ENCODE data around the gene FSTL5.

FSTL5 gene

GRCh38 chr4:161382655-161383054 is 781.1 kb downstream of the FSTL5 start:
- Histone ChIP-seq H3K4me3 (no peak overlapping the region), H3K27ac (no peak overlapping the region), H3K9me3 (ENCODE audit: low read depth, low read length) (no peaks in the 10 kb centered on the region), H3K36me3 (ENCODE audit: insufficient read depth, low read length) (no peaks in the 10 kb centered on the region), H3K9ac (ENCODE audit: insufficient read length) (no peak overlapping the region)
- DNase-seq (ENCODE audit: low read depth, low spot score) = no peak
- TF ChIP-seq POLR2AphosphoS5 (IDR thresholded peaks at IDR 0.05; ENCODE audit: borderline replicate concordance, low read depth, low read length) (no peak), FOXP2 (optimal IDR thresholded peaks at IDR 0.05; ENCODE audit: control extremely low read depth, extremely low read length, insufficient read depth) (no peak), EZH2 (IDR thresholded peaks at IDR 0.05) (no peak)

- TF ChIP-seq EZH2 (IDR thresholded peaks at IDR 0.05) (no peak), FOXP2 (optimal IDR thresholded peaks at IDR 0.05; ENCODE audit: control extremely low read depth, extremely low read length, insufficient read depth) (no peak), POLR2AphosphoS5 (IDR thresholded peaks at IDR 0.05; ENCODE audit: borderline replicate concordance, low read depth, low read length) (no peak)
These were observed 787.5 kb downstream of the FSTL5 start for GRCh38 chr4:161376275-161376674.

GRCh38 chr4:161364681-161365080 is 799.1 kb downstream of the FSTL5 start:
- no peak overlapping the region for H3K4me3 ChIP-seq
- H3K9ac ChIP-seq (ENCODE audit: insufficient read length) = no peak overlapping the region
- no peak for TF ChIP-seq FOXP2 (optimal IDR thresholded peaks at IDR 0.05; ENCODE audit: control extremely low read depth, extremely low read length, insufficient read depth)
- TF ChIP-seq POLR2AphosphoS5 (IDR thresholded peaks at IDR 0.05; ENCODE audit: borderline replicate concordance, low read depth, low read length) = no peak
- H3K9me3 ChIP-seq (ENCODE audit: low read depth, low read length) = no peaks in the 10 kb centered on the region
- H3K27ac ChIP-seq = no peak overlapping the region
- no peaks in the 10 kb centered on the region for H3K36me3 ChIP-seq (ENCODE audit: insufficient read depth, low read length)
- DNase-seq (ENCODE audit: low read depth, low spot score) = no peak

More at GRCh38 chr4:161376275-161376674, 787.5 kb downstream of the FSTL5 start:
- H3K9ac ChIP-seq (ENCODE audit: insufficient read length) = no peak overlapping the region
- H3K36me3 ChIP-seq (ENCODE audit: insufficient read depth, low read length) = no peaks in the 10 kb centered on the region
- H3K4me3 ChIP-seq = no peak overlapping the region
- H3K27ac ChIP-seq = no peak overlapping the region
- DNase-seq (ENCODE audit: low read depth, low spot score) = no peak
- no peaks in the 10 kb centered on the region for H3K9me3 ChIP-seq (ENCODE audit: low read depth, low read length)

GRCh38 chr4:161360982-161361381 is 802.8 kb downstream of the FSTL5 start:
- Histone ChIP-seq H3K9ac (ENCODE audit: insufficient read length) (no peak overlapping the region), H3K27ac (no peak overlapping the region), H3K36me3 (ENCODE audit: insufficient read depth, low read length) (no peaks in the 10 kb centered on the region), H3K9me3 (ENCODE audit: low read depth, low read length) (no peaks in the 10 kb centered on the region), H3K4me3 (no peak overlapping the region)
- no peak for DNase-seq (ENCODE audit: low read depth, low spot score)
- no peak for TF ChIP-seq FOXP2 (optimal IDR thresholded peaks at IDR 0.05; ENCODE audit: control extremely low read depth, extremely low read length, insufficient read depth)
- TF ChIP-seq EZH2 (IDR thresholded peaks at IDR 0.05) = no peak
- no peak for TF ChIP-seq POLR2AphosphoS5 (IDR thresholded peaks at IDR 0.05; ENCODE audit: borderline replicate concordance, low read depth, low read length)

GRCh38 chr4:161359491-161359890 is 804.3 kb downstream of the FSTL5 start:
- no peaks in the 10 kb centered on the region for H3K36me3 ChIP-seq (ENCODE audit: insufficient read depth, low read length)
- DNase-seq (ENCODE audit: low read depth, low spot score) = no peak
- H3K9ac ChIP-seq (ENCODE audit: insufficient read length) = no peak overlapping the region
- TF ChIP-seq FOXP2 (optimal IDR thresholded peaks at IDR 0.05; ENCODE audit: control extremely low read depth, extremely low read length, insufficient read depth) = no peak
- no peak for TF ChIP-seq EZH2 (IDR thresholded peaks at IDR 0.05)
- TF ChIP-seq POLR2AphosphoS5 (IDR thresholded peaks at IDR 0.05; ENCODE audit: borderline replicate concordance, low read depth, low read length) = no peak
- no peak overlapping the region for H3K27ac ChIP-seq
- H3K9me3 ChIP-seq (ENCODE audit: low read depth, low read length) = no peaks in the 10 kb centered on the region
- H3K4me3 ChIP-seq = no peak overlapping the region

GRCh38 chr4:161356351-161356750 is 807.4 kb downstream of the FSTL5 start:
- no peaks in the 10 kb centered on the region for H3K9me3 ChIP-seq (ENCODE audit: low read depth, low read length)
- no peak for DNase-seq (ENCODE audit: low read depth, low spot score)
- no peak overlapping the region for H3K27ac ChIP-seq
- H3K36me3 ChIP-seq (ENCODE audit: insufficient read depth, low read length) = no peaks in the 10 kb centered on the region
- TF ChIP-seq EZH2 (IDR thresholded peaks at IDR 0.05) (no peak), FOXP2 (optimal IDR thresholded peaks at IDR 0.05; ENCODE audit: control extremely low read depth, extremely low read length, insufficient read depth) (no peak), POLR2AphosphoS5 (IDR thresholded peaks at IDR 0.05; ENCODE audit: borderline replicate concordance, low read depth, low read length) (no peak)
- no peak overlapping the region for H3K9ac ChIP-seq (ENCODE audit: insufficient read length)
- H3K4me3 ChIP-seq = no peak overlapping the region

- H3K27ac ChIP-seq = no peak overlapping the region
- H3K9ac ChIP-seq (ENCODE audit: insufficient read length) = no peak overlapping the region
- H3K36me3 ChIP-seq (ENCODE audit: insufficient read depth, low read length) = no peaks in the 10 kb centered on the region
- TF ChIP-seq EZH2 (IDR thresholded peaks at IDR 0.05) (no peak), POLR2AphosphoS5 (IDR thresholded peaks at IDR 0.05; ENCODE audit: borderline replicate concordance, low read depth, low read length) (no peak), FOXP2 (optimal IDR thresholded peaks at IDR 0.05; ENCODE audit: control extremely low read depth, extremely low read length, insufficient read depth) (no peak)
- H3K9me3 ChIP-seq (ENCODE audit: low read depth, low read length) = no peaks in the 10 kb centered on the region
- no peak for DNase-seq (ENCODE audit: low read depth, low spot score)
- no peak overlapping the region for H3K4me3 ChIP-seq
These were observed 812.9 kb downstream of the FSTL5 start for GRCh38 chr4:161350946-161351345.

- TF ChIP-seq FOXP2 (optimal IDR thresholded peaks at IDR 0.05; ENCODE audit: control extremely low read depth, extremely low read length, insufficient read depth) (no peak), EZH2 (IDR thresholded peaks at IDR 0.05) (no peak), POLR2AphosphoS5 (IDR thresholded peaks at IDR 0.05; ENCODE audit: borderline replicate concordance, low read depth, low read length) (no peak)
- H3K36me3 ChIP-seq (ENCODE audit: insufficient read depth, low read length) = no peaks in the 10 kb centered on the region
- H3K9ac ChIP-seq (ENCODE audit: insufficient read length) = no peak overlapping the region
- no peak for DNase-seq (ENCODE audit: low read depth, low spot score)
- H3K9me3 ChIP-seq (ENCODE audit: low read depth, low read length) = no peaks in the 10 kb centered on the region
- H3K27ac ChIP-seq = no peak overlapping the region
- H3K4me3 ChIP-seq = no peak overlapping the region
These were observed 818.1 kb downstream of the FSTL5 start for GRCh38 chr4:161345741-161346140.

GRCh38 chr4:161343569-161343950 is 820.2 kb downstream of the FSTL5 start:
- no peak overlapping the region for H3K9ac ChIP-seq (ENCODE audit: insufficient read length)
- no peaks in the 10 kb centered on the region for H3K36me3 ChIP-seq (ENCODE audit: insufficient read depth, low read length)
- no peaks in the 10 kb centered on the region for H3K9me3 ChIP-seq (ENCODE audit: low read depth, low read length)
- no peak overlapping the region for H3K27ac ChIP-seq
- H3K4me3 ChIP-seq = no peak overlapping the region
- TF ChIP-seq POLR2AphosphoS5 (IDR thresholded peaks at IDR 0.05; ENCODE audit: borderline replicate concordance, low read depth, low read length) (no peak), EZH2 (IDR thresholded peaks at IDR 0.05) (no peak), FOXP2 (optimal IDR thresholded peaks at IDR 0.05; ENCODE audit: control extremely low read depth, extremely low read length, insufficient read depth) (no peak)
- no peak for DNase-seq (ENCODE audit: low read depth, low spot score)
